ENCODE results near the gene ARHGAP26. TPM values are rescaled to one million over a fixed set of nuclear protein-coding genes. Genes with fewer than 3 reads are reported as not detected.

The ARHGAP26 gene
- total and polyA plus RNA-seq, 9 donors = 1.9 to 47.1 (median 12.0) TPM

DNA sequence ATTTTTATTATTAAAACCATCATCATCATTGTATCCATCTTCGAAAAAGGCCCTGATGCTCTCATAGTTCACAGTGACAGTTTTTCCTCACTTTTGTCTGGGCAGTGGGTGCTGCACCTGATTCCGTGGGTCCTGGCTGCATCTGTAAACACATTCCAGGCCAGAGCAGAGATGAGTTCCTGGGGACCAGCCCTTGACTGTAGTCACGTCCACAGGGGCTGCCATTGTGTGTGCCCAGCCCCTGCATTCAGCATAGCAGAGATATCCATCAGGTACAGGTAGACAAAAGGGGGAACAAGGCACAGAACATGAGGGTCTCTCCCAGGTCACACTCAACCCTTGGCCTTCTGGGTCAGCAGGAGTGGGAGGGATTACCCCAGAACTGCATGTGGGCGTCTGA, 444.3 kb downstream of the ARHGAP26 start:
- no peak for DNase-seq
- H3K9me3 ChIP-seq = no peaks in the 10 kb centered on the region
- H3K27ac ChIP-seq = no peak overlapping the region
- H3K27me3 ChIP-seq = no peaks in the 10 kb centered on the region
- intact Hi-C loops (cut with DNase I) = no loop called here
- no peaks in the 10 kb centered on the region for H3K4me1 ChIP-seq (ENCODE audit: insufficient read depth)
- WGBS, 3 donors = 91 to 100% (median 94%) methylated on average over 4 of the region's 4 CpGs
- no peak overlapping the region for H3K4me3 ChIP-seq
- no peaks in the 10 kb centered on the region for H3K36me3 ChIP-seq
- no peak for TF ChIP-seq POLR2A (IDR thresholded peaks at IDR 0.05)
- TF ChIP-seq CTCF (IDR thresholded peaks at IDR 0.05) = no peak
- TF ChIP-seq EP300 (IDR thresholded peaks at IDR 0.05) = no peak

GRCh38 chr5:143214890-143215289, 444.7 kb downstream of the ARHGAP26 start:
- Histone ChIP-seq H3K27me3 (no peaks in the 10 kb centered on the region), H3K9me3 (no peaks in the 10 kb centered on the region), H3K27ac (no peak overlapping the region), H3K4me3 (no peak overlapping the region), H3K4me1 (ENCODE audit: insufficient read depth) (no peaks in the 10 kb centered on the region), H3K36me3 (no peaks in the 10 kb centered on the region)
- TF ChIP-seq POLR2A (IDR thresholded peaks at IDR 0.05) (no peak), CTCF (IDR thresholded peaks at IDR 0.05) (no peak), EP300 (IDR thresholded peaks at IDR 0.05) (no peak)
- WGBS, 3 donors = 82 to 87% (median 86%) methylated on average over 6 of the region's 6 CpGs
- intact Hi-C loops (cut with DNase I) = no loop called here
- no peak for DNase-seq

DNA sequence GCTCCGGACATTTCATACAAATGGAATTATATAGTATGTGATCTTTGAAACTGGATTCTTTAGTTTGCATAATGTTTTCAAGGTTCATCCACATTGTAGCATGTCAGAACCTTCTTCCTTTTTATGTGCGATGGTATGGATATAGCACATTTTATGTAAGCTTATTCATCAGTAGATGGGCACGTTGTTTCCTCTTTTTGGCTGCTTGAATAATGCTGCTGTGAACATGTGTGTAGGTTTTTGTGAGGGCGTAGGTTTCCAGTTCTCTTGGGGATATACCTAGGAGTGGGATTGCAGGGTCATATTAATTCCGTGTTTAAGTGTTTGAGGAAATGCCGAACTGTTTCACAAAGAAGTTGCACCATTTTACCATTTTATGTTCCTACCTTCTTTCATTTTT, 445.5 kb downstream of the ARHGAP26 start:
- no peak overlapping the region for H3K4me3 ChIP-seq
- intact Hi-C loops (cut with DNase I) = no loop called here
- WGBS, 3 donors = 94 to 98% (median 95%) methylated on average over 6 of the region's 6 CpGs
- H3K9me3 ChIP-seq = no peaks in the 10 kb centered on the region
- TF ChIP-seq CTCF (IDR thresholded peaks at IDR 0.05) (no peak), POLR2A (IDR thresholded peaks at IDR 0.05) (no peak), EP300 (IDR thresholded peaks at IDR 0.05) (no peak)
- no peak for DNase-seq
- no peaks in the 10 kb centered on the region for H3K27me3 ChIP-seq
- H3K27ac ChIP-seq = no peak overlapping the region
- H3K36me3 ChIP-seq = no peaks in the 10 kb centered on the region
- no peaks in the 10 kb centered on the region for H3K4me1 ChIP-seq (ENCODE audit: insufficient read depth)

DNA sequence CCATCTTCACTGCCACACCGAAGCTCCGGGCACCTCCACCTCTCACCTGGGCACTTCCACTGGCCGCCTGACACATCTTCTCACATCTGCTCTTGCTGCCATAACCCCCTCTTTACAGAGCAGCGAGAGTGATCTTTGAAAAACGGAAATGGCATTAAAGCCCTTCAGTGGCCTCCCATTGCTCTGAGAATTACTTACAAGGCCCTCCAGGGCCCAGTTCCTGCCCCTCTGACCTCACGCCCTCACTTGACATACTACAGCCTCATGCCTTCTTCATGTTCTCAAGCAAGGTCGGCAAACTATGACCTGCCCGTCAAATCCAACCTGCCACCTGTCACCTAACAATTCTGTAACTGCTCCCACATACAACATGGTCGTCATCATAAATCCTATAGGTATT, 446.0 kb downstream of the ARHGAP26 start:
- TF ChIP-seq POLR2A (IDR thresholded peaks at IDR 0.05) = no peak
- no peak for TF ChIP-seq EP300 (IDR thresholded peaks at IDR 0.05)
- no peak for TF ChIP-seq CTCF (IDR thresholded peaks at IDR 0.05)
- Histone ChIP-seq H3K27ac (no peak overlapping the region), H3K9me3 (no peaks in the 10 kb centered on the region), H3K4me3 (no peak overlapping the region), H3K4me1 (ENCODE audit: insufficient read depth) (no peaks in the 10 kb centered on the region), H3K27me3 (no peaks in the 10 kb centered on the region), H3K36me3 (no peaks in the 10 kb centered on the region)
- intact Hi-C loops (cut with DNase I) = no loop called here
- no peak for DNase-seq
- WGBS, 3 donors = 77 to 80% (median 78%) methylated on average over 9 of the region's 9 CpGs
